ENCODE data around the gene LSM14B. TPM values are rescaled to one million over a fixed set of nuclear protein-coding genes. Genes with fewer than 3 reads are reported as not detected.

Gene LSM14B
- total RNA-seq, 1 donor from 2014 or later, result 23.6 TPM

- H3K4me1 ChIP-seq, result peaks cover 59% of the 10 kb centered on the region
- no peak for DNase-seq (ENCODE audit: extremely low spot score in 2 of 2)
- H3K27ac ChIP-seq, result no peak overlapping the region
- TF ChIP-seq POLR2AphosphoS5 (IDR thresholded peaks at IDR 0.05; ENCODE audit: insufficient read depth in 1 of 2, low read depth in 1 of 2), result peak in 1 of 2 donors; percentile 10
- no peak for TF ChIP-seq CTCF (IDR thresholded peaks at IDR 0.05)
- no peak for TF ChIP-seq POLR2A (IDR thresholded peaks at IDR 0.05)
- no peaks in the 10 kb centered on the region for H3K27me3 ChIP-seq
- H3K9me3 ChIP-seq, result no peaks in the 10 kb centered on the region
- H3K36me3 ChIP-seq, result no peaks in the 10 kb centered on the region
- no peak overlapping the region for H3K4me3 ChIP-seq
- intact Hi-C loops (cut with DNase I), result loop anchor here (10.0 kb wide), 1 partner anchor 235 kb away; the partner anchor contains the start of gene RPS21
Measured at GRCh38 chr20:62149532-62150309, 27.4 kb downstream of the LSM14B start.

- TF ChIP-seq POLR2A (IDR thresholded peaks at IDR 0.05) (no peak), POLR2AphosphoS5 (IDR thresholded peaks at IDR 0.05; ENCODE audit: insufficient read depth in 1 of 2, low read depth in 1 of 2) (no peak), CTCF (IDR thresholded peaks at IDR 0.05) (no peak)
Measured at GRCh38 chr20:62150310-62150575, 28.0 kb downstream of the LSM14B start.

GRCh38 chr20:62151225-62151624, 28.9 kb downstream of the LSM14B start:
- TF ChIP-seq POLR2A (IDR thresholded peaks at IDR 0.05) (no peak), CTCF (IDR thresholded peaks at IDR 0.05) (no peak)
- H3K9me3 ChIP-seq, result no peaks in the 10 kb centered on the region
- H3K36me3 ChIP-seq, result no peaks in the 10 kb centered on the region
- intact Hi-C loops (cut with DNase I), result no loop called here
- no peaks in the 10 kb centered on the region for H3K27me3 ChIP-seq
- peaks cover 50% of the 10 kb centered on the region for H3K4me1 ChIP-seq
- no peak overlapping the region for H3K4me3 ChIP-seq
- DNase-seq (ENCODE audit: extremely low spot score in 2 of 2), result no peak
- no peak overlapping the region for H3K27ac ChIP-seq

More at GRCh38 chr20:62150310-62150575, 28.0 kb downstream of the LSM14B start:
- H3K4me3 ChIP-seq, result no peak overlapping the region
- DNase-seq (ENCODE audit: extremely low spot score in 2 of 2), result no peak
- no peaks in the 10 kb centered on the region for H3K27me3 ChIP-seq
- peaks cover 54% of the 10 kb centered on the region for H3K4me1 ChIP-seq
- H3K9me3 ChIP-seq, result no peaks in the 10 kb centered on the region
- intact Hi-C loops (cut with DNase I), result no loop called here
- H3K27ac ChIP-seq, result no peak overlapping the region
- H3K36me3 ChIP-seq, result no peaks in the 10 kb centered on the region

GRCh38 chr20:62151835-62152364, 29.6 kb downstream of the LSM14B start:
- no peak for DNase-seq (ENCODE audit: extremely low spot score in 2 of 2)
- no peak overlapping the region for H3K4me3 ChIP-seq
- no peaks in the 10 kb centered on the region for H3K36me3 ChIP-seq
- H3K9me3 ChIP-seq, result no peaks in the 10 kb centered on the region
- H3K27me3 ChIP-seq, result no peaks in the 10 kb centered on the region
- no peak overlapping the region for H3K27ac ChIP-seq
- TF ChIP-seq CTCF (IDR thresholded peaks at IDR 0.05), result no peak
- TF ChIP-seq POLR2A (IDR thresholded peaks at IDR 0.05), result no peak
- TF ChIP-seq POLR2AphosphoS5 (IDR thresholded peaks at IDR 0.05; ENCODE audit: insufficient read depth in 1 of 2, low read depth in 1 of 2), result no peak
- intact Hi-C loops (cut with DNase I), result no loop called here
- peaks cover 53% of the 10 kb centered on the region for H3K4me1 ChIP-seq

Measured in vagina (tissue), 2 donors.